A549 (cell line): ENCODE data around the gene RAMP1.

ENCODE experiments used
- ESRRA ChIP-seq: fragments of 150-350 bp; IDR thresholded peaks from 2 replicates; pipeline ENCODE4 v1.6.1; 2014; ENCODE audit warnings: mild to moderate bottlenecking, low read length, borderline replicate concordance
- NR3C1 ChIP-seq: fragments of >200 bp; sonication (Bioruptor Twin); formaldehyde crosslinking; IDR thresholded peaks from 3 replicates; pipeline ENCODE4 v1.6.1; 2017
- POLR2A ChIP-seq: IDR thresholded peaks from 2 replicates; pipeline ENCODE4 v1.6.1; 2012; ENCODE audit warnings: mild to moderate bottlenecking, low read length
- POLR2AphosphoS2 ChIP-seq: conservative IDR thresholded peaks from 2 replicates; pipeline ENCODE4 v1.6.1; 2012; ENCODE audit warnings: low read length, improper control_type of control experiment, inconsistent platforms
- RNF2 ChIP-seq: fragments of 200-600 bp; sonication (generic); IDR thresholded peaks from 2 replicates; pipeline ENCODE4 v1.6.1; 2016; ENCODE audit warnings: low read depth, mild to moderate bottlenecking, antibody characterized with exemption, moderate library complexity, borderline replicate concordance
- ZNF302 ChIP-seq: fragments of 250-450 bp; sonication (Bioruptor Pico); IDR thresholded peaks from 2 replicates; pipeline ENCODE4 v1.9.0; 2021; ENCODE audit warnings: inconsistent platforms, mild to moderate bottlenecking, moderate library complexity
- TF ChIP-seq, protein P1 (sequence below): IDR thresholded peaks from 2 replicates; pipeline ENCODE4 v1.6.1; 2012
- TF ChIP-seq, protein P2 (sequence below): fragments of >200 bp; sonication (Bioruptor Twin); formaldehyde crosslinking; IDR thresholded peaks from 3 replicates; pipeline ENCODE4 v1.5.1; 2016

DNA sequence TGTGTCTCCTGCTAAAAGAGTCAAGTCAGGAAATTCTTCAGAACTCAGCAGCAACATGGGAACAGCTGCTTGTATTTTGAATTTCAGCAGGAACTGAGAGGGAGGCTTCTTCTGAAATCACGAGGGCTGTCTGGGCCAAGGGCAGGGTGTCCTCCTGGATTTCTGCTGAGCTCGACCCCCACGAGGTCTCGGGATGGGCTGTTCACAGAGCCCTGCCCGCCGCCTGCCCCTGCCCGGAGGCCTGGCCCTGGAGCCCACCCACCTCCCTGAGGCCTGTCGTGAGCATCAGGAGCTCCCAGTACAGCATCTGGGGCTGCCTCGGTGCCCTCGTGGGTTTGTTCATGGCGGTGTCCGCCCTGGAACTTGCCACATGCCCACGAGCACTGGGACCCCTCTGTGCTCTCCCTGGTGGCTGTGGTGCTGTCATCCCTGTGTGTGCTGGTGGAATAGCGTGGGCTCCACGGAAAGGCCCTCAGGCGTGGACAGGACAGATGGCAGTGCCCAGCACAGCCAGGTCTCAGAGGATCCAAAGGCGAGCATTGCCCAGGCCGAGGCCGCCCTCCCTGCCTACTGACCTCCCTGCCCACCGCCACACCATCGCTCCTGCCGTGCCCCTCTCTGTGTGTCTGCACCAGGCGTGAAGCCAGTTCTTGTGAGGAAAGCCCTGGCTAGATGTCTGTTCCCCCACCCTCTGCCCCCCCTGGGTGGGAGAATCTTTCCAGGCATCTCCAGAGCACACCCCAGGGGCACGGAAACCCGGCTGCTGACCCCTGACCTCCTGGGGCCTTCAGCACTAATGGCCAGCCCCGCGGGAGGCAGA, 25.9 kb downstream of the RAMP1 start:
- TF ChIP-seq POLR2A (no peak), ESRRA (no peak), ZNF302 (CRISPR knock-in tag) (no peak), NR3C1 (no peak), POLR2AphosphoS2 (no peak), RNF2 (no peak)
- TF ChIP-seq, protein P1, sequence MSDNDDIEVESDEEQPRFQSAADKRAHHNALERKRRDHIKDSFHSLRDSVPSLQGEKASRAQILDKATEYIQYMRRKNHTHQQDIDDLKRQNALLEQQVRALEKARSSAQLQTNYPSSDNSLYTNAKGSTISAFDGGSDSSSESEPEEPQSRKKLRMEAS = no peak
- TF ChIP-seq, protein P2, sequence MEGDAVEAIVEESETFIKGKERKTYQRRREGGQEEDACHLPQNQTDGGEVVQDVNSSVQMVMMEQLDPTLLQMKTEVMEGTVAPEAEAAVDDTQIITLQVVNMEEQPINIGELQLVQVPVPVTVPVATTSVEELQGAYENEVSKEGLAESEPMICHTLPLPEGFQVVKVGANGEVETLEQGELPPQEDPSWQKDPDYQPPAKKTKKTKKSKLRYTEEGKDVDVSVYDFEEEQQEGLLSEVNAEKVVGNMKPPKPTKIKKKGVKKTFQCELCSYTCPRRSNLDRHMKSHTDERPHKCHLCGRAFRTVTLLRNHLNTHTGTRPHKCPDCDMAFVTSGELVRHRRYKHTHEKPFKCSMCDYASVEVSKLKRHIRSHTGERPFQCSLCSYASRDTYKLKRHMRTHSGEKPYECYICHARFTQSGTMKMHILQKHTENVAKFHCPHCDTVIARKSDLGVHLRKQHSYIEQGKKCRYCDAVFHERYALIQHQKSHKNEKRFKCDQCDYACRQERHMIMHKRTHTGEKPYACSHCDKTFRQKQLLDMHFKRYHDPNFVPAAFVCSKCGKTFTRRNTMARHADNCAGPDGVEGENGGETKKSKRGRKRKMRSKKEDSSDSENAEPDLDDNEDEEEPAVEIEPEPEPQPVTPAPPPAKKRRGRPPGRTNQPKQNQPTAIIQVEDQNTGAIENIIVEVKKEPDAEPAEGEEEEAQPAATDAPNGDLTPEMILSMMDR = no peak
